HUES6 (cell line): ENCODE measurements around the gene FAM20C.
"Not testable (repeated sequence)": the region's sequence is repeated elsewhere in the genome, so short reads cannot be mapped to it uniquely, and the experiment has no call there.

Experiments
- H3K27ac ChIP-seq: 2 replicates; pipeline ENCODE4 v1.7.0; 2013; ENCODE audit warnings: low read depth, mild to moderate bottlenecking, low read length, inconsistent platforms
- H3K27me3 ChIP-seq: 2 replicates; pipeline ENCODE4 v1.6.1; 2013; ENCODE audit warnings: low read length; ENCODE audit not compliant: control insufficient read depth, insufficient read depth
- H3K36me3 ChIP-seq: 2 replicates; pipeline ENCODE4 v1.6.1; 2013; ENCODE audit warnings: low read length; ENCODE audit not compliant: control insufficient read depth, insufficient read depth
- H3K4me1 ChIP-seq: 2 replicates; pipeline ENCODE4 v1.6.1; 2013; ENCODE audit warnings: low read length; ENCODE audit not compliant: control insufficient read depth, insufficient read depth
- H3K4me3 ChIP-seq: 2 replicates; pipeline ENCODE4 v1.5.1; 2013; ENCODE audit warnings: low read depth, low read length
- H3K9ac ChIP-seq: one replicate; pipeline ENCODE4 v1.6.1; 2013; ENCODE audit warnings: mild to moderate bottlenecking, low read length
- H3K9me3 ChIP-seq: 2 replicates; pipeline ENCODE4 v1.6.1; 2013; ENCODE audit warnings: low read depth, low read length; ENCODE audit not compliant: control insufficient read depth, insufficient read depth

FAM20C gene

GRCh38 chr7:242826-243579 lies 50.6 kb downstream of the FAM20C start:
- not testable (repeated sequence) for H3K27ac ChIP-seq, H3K27me3 ChIP-seq, H3K9ac ChIP-seq, H3K4me3 ChIP-seq, H3K4me1 ChIP-seq, H3K9me3 ChIP-seq
- peaks cover 17% of the 10 kb centered on the region for H3K36me3 ChIP-seq

DNA sequence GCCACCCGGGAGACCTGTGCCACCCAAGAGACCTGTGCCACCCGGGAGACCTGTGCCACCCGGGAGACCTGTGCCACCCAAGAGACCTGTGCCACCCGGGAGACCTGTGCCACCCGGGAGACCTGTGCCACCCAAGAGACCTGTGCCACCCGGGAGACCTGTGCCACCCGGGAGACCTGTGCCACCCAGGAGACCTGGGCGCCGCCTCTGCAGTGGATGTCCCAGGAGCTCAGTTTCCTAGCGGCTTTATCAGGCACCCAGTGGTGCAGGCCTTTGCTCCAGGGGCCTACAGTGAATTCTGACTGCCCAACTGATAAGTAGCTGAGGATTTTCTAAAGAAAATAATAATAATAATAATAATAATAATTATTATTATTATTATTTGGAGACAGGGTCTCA lies 51.2 kb downstream of the FAM20C start:
- not testable (repeated sequence) for H3K27ac ChIP-seq, H3K9me3 ChIP-seq
- peaks cover 20% of the 10 kb centered on the region for H3K36me3 ChIP-seq

DNA sequence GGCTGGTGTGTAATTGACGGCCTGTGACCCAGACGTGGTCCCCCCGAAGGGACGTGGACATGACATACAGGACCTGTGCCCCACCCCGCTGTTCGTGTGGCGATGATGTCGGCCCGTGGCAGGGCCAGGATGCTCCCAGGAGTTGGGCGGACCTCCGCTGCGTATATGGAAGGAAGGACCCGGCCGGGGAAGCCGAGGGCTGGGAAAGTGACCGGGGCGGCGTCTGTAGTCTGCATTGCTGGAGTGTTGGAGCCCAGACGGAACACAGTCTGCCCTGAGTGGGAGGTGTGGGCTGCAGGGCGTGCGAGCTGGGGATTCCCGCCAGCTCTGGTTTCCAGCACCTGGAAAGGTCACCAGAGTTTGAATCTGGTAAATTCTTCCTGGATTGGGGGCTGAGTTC lies 52.6 kb downstream of the FAM20C start:
- no peak overlapping the region for H3K9ac ChIP-seq
- H3K9me3 ChIP-seq = peaks cover 4% of the 10 kb centered on the region; the same call in 1 of the 2 replicates
- H3K27me3 ChIP-seq = no peaks in the 10 kb centered on the region
- peaks cover 32% of the 10 kb centered on the region for H3K36me3 ChIP-seq
- H3K4me1 ChIP-seq = no peaks in the 10 kb centered on the region
- H3K4me3 ChIP-seq = no peak overlapping the region
- H3K27ac ChIP-seq = no peak overlapping the region

More for the DNA sequence above, 51.2 kb downstream of the FAM20C start:
- H3K4me1 ChIP-seq, H3K27me3 ChIP-seq, H3K9ac ChIP-seq, H3K4me3 ChIP-seq: not testable (repeated sequence)

- Histone ChIP-seq H3K4me1 (no peaks in the 10 kb centered on the region), H3K4me3 (no peak overlapping the region), H3K36me3 (peaks cover 40% of the 10 kb centered on the region), H3K27me3 (no peaks in the 10 kb centered on the region), H3K9me3 (no peaks in the 10 kb centered on the region), H3K9ac (no peak overlapping the region), H3K27ac (no peak overlapping the region)
These were observed 53.4 kb downstream of the FAM20C start for GRCh38 chr7:245574-246295.

- Histone ChIP-seq H3K4me3 (no peak overlapping the region), H3K36me3 (peaks cover 46% of the 10 kb centered on the region), H3K27me3 (no peaks in the 10 kb centered on the region), H3K9ac (no peak overlapping the region), H3K9me3 (no peaks in the 10 kb centered on the region), H3K27ac (no peak overlapping the region), H3K4me1 (no peaks in the 10 kb centered on the region)
These were observed 54.1 kb downstream of the FAM20C start for GRCh38 chr7:246451-246850.

- no peaks in the 10 kb centered on the region for H3K4me1 ChIP-seq
- H3K9ac ChIP-seq = no peak overlapping the region
- H3K4me3 ChIP-seq = no peak overlapping the region
- H3K36me3 ChIP-seq = peaks cover 51% of the 10 kb centered on the region
- H3K27ac ChIP-seq = no peak overlapping the region
- H3K9me3 ChIP-seq = no peaks in the 10 kb centered on the region
- no peaks in the 10 kb centered on the region for H3K27me3 ChIP-seq
These were observed 54.8 kb downstream of the FAM20C start for GRCh38 chr7:247181-247580.

- H3K9ac ChIP-seq = no peak overlapping the region
- no peaks in the 10 kb centered on the region for H3K4me1 ChIP-seq
- H3K4me3 ChIP-seq = no peak overlapping the region
- H3K27me3 ChIP-seq = no peaks in the 10 kb centered on the region
- H3K9me3 ChIP-seq = peaks cover 2% of the 10 kb centered on the region
- peaks cover 56% of the 10 kb centered on the region for H3K36me3 ChIP-seq
- no peak overlapping the region for H3K27ac ChIP-seq
These were observed 55.3 kb downstream of the FAM20C start for GRCh38 chr7:247636-248035.

- no peaks in the 10 kb centered on the region for H3K4me1 ChIP-seq
- H3K27me3 ChIP-seq = no peaks in the 10 kb centered on the region
- no peak overlapping the region for H3K27ac ChIP-seq
- H3K36me3 ChIP-seq = peaks cover 68% of the 10 kb centered on the region
- H3K9me3 ChIP-seq = peaks cover 10% of the 10 kb centered on the region
- H3K4me3 ChIP-seq = no peak overlapping the region
- H3K9ac ChIP-seq = no peak overlapping the region
These were observed 56.5 kb downstream of the FAM20C start for GRCh38 chr7:248732-249435.

DNA sequence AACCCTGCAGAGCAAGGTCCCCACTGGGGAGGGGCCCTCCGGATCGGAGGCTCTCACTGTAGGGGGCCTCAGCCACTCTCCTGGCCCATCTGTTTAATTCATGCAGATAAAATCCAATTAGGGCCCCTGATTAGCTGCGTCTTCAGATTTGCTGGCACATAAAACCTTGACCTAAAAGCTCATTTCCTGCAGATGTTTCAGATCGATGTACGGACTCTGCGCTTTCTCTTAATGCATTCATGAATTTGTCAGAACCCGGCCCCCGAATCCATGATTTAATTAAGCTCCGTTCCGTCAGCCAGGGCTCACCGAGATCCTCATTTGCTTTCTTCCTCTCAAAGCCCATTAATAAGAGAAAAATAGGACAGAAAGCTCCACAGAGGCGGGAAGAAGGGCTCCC lies 57.6 kb downstream of the FAM20C start:
- Histone ChIP-seq H3K9ac (no peak overlapping the region), H3K27me3 (no peaks in the 10 kb centered on the region), H3K4me3 (no peak overlapping the region), H3K9me3 (peaks cover 20% of the 10 kb centered on the region), H3K36me3 (peaks cover 68% of the 10 kb centered on the region), H3K4me1 (no peaks in the 10 kb centered on the region), H3K27ac (no peak overlapping the region)

GRCh38 chr7:250523-250922 lies 58.2 kb downstream of the FAM20C start:
- Histone ChIP-seq H3K27me3 (no peaks in the 10 kb centered on the region), H3K9ac (no peak overlapping the region), H3K4me3 (no peak overlapping the region), H3K9me3 (peaks cover 26% of the 10 kb centered on the region), H3K4me1 (no peaks in the 10 kb centered on the region), H3K36me3 (peaks cover 68% of the 10 kb centered on the region), H3K27ac (no peak overlapping the region)

DNA sequence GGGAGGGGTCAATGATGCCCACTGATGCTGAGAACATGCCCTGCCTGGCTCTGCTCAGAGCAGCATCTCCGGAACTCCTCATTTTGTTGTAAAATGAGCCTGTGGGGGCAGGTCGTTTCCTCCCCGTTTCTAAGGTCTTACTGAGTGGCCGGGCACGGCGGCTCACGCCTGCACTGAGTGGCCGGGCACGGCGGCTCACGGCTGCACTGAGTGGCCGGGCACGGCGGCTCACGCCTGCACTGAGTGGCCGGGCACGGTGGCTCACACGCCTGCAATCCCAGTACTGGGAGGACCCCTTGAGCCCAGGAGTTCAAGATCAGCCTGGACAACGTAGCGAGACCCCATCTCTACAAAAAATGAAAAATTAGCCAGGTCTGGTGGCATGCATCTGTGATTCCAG lies 58.6 kb downstream of the FAM20C start:
- H3K36me3 ChIP-seq = peaks cover 73% of the 10 kb centered on the region
- peaks cover 31% of the 10 kb centered on the region for H3K9me3 ChIP-seq
- no peak overlapping the region for H3K4me3 ChIP-seq
- H3K27ac ChIP-seq = no peak overlapping the region
- H3K4me1 ChIP-seq = no peaks in the 10 kb centered on the region
- no peaks in the 10 kb centered on the region for H3K27me3 ChIP-seq
- no peak overlapping the region for H3K9ac ChIP-seq
